Measurements from ENCODE around the gene SEMA4B.

SEMA4B gene

DNA sequence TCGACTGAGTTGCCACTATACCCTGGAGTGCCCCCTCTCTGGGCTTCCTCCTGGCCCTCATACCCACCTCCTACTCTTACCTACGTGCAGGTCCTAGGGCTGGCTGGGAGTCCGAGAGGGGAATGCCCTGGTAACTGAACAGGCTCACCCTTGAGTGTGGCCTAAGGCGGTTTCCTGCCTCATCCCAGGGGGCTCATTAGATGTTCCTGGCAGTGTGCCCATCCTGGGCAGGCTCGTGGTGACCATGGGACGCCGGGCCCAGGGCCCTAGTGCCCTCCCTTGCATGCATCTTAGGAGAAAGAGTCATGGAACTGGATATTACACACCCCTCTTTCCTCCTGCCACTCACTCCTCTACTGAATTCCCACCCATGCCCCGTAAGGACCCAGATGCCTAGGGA, 2.8 kb downstream of the SEMA4B start:
- DNase-seq (ENCODE audit: low spot score), result no peak
- TF ChIP-seq, protein P1, sequence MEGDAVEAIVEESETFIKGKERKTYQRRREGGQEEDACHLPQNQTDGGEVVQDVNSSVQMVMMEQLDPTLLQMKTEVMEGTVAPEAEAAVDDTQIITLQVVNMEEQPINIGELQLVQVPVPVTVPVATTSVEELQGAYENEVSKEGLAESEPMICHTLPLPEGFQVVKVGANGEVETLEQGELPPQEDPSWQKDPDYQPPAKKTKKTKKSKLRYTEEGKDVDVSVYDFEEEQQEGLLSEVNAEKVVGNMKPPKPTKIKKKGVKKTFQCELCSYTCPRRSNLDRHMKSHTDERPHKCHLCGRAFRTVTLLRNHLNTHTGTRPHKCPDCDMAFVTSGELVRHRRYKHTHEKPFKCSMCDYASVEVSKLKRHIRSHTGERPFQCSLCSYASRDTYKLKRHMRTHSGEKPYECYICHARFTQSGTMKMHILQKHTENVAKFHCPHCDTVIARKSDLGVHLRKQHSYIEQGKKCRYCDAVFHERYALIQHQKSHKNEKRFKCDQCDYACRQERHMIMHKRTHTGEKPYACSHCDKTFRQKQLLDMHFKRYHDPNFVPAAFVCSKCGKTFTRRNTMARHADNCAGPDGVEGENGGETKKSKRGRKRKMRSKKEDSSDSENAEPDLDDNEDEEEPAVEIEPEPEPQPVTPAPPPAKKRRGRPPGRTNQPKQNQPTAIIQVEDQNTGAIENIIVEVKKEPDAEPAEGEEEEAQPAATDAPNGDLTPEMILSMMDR (conservative IDR thresholded peaks at IDR 0.05; ENCODE audit: low read depth), result no peak
- ChIA-PET CTCF (no interaction called here), POLR2A (ENCODE audit: low non-redundant PET) (interaction anchor here (1.0 to 4.1 kb wide), 2 partner anchors 9 to 12 kb away, joined by 4 to 19 read pairs; no protein-coding TSS in a partner anchor)
- peak overlapping the region; percentile 100 for H3K27ac ChIP-seq

DNA sequence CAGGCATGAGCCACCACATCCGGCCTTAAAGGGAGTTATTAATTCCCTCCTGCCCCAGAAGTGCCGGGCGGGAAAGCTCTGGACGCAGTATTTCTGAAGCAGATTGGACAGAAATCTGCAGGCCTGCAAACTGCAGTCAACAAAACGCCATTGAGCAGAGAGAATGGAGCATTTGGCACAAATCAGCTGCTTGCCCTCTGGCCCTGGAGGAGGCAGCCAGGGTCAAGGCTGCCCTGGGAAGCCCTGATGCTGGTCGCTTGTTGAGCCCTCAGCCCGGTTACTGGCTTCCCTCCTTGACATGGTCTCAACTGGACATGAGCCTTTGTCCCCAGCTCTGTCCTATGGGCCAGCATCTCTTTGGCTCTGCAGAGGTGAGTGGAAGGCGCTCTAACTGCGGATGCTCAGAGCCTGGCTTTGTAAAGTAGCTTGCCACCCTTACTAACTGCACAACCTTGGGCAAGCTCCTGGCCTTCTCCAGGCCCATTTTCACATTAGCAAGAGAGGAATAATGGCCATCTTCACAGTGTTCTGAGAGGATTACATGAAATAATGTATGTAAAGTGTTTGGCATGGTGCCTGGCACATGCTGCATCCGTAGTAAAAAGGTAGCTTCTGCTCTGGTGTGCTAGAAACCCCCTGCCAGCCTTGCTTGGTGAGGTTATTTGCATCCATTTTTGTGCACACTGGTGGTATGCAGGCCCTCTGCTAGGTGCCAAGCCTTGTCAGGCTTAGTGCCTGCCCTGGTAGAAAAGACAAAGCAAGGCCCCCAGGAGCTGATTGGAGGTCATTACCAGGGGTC, 4.1 kb downstream of the SEMA4B start:
- peak overlapping the region; percentile 100 for H3K27ac ChIP-seq
- ChIA-PET CTCF (interaction anchor here (1.8 kb wide), 1 partner anchor 16 kb away, joined by 5 read pairs; no protein-coding TSS in a partner anchor), POLR2A (ENCODE audit: low non-redundant PET) (no interaction called here)
- no peak for DNase-seq (ENCODE audit: low spot score)
- TF ChIP-seq, protein P1 (conservative IDR thresholded peaks at IDR 0.05; ENCODE audit: low read depth), result no peak

- ChIA-PET CTCF (interaction anchor here (0.8 to 1.8 kb wide), 2 partner anchors 9 to 15 kb away, joined by 3 to 5 read pairs; no protein-coding TSS in a partner anchor), POLR2A (ENCODE audit: low non-redundant PET) (interaction anchor here (0.6 kb wide), 1 partner anchor 47 kb away, joined by 3 read pairs; no protein-coding TSS in a partner anchor)
- no peak for DNase-seq (ENCODE audit: low spot score)
- peak overlapping the region; percentile 100 for H3K27ac ChIP-seq
- TF ChIP-seq, protein P1 (conservative IDR thresholded peaks at IDR 0.05; ENCODE audit: low read depth), result no peak
These were observed 4.8 kb downstream of the SEMA4B start for GRCh38 chr15:90205886-90206285.

DNA sequence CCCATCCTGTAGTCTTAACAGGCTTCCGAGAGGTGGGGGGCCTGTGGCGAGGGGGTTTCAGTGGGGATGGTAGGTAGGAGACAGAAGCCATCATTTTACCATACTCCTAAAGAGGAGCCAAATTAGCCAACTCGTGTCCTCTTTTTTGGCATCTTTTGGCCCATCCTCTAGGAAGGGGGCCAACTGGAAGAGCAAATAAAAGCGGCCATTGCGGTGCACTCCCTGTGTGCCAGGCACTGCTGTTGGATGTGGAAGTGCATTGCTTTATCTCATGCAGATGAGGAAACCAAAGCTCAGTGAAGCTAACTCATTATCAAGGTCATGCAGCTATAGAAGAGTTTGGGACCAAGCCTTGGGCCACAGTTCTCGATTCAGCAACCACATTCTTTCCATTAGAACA, 6.1 kb downstream of the SEMA4B start:
- TF ChIP-seq, protein P1 (conservative IDR thresholded peaks at IDR 0.05; ENCODE audit: low read depth), result no peak
- CTCF ChIA-PET, result interaction anchor here (0.6 to 1.8 kb wide), 3 partner anchors 14 to 725 kb away, joined by 3 to 5 read pairs (median 4); partner anchors contain the start of gene HDDC3
- H3K27ac ChIP-seq, result peak overlapping the region; percentile 100
- no peak for DNase-seq (ENCODE audit: low spot score)
- POLR2A ChIA-PET (ENCODE audit: low non-redundant PET), result no interaction called here

DNA sequence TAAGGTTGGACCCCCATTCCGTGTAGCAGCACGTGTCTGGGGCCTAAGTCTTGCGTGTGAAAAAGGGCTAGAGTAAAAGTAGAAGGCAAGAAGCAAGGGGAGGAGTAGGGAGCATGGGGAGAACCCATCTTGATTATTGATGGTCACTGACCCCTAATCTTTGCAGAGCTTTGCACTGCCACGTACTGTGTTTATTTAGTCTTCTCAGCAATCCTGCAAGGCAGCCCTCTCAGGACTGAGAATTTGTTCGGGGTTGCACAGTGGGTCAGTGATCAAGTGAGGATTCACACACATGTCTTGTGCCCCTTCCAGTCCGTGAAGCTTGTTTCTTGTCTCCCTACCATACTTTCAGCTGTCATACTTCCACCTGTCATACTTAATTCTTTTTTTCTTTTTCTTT, 7.2 kb downstream of the SEMA4B start:
- H3K27ac ChIP-seq, result peak overlapping the region; percentile 100
- ChIA-PET CTCF (interaction anchor here (0.8 kb wide), 1 partner anchor 10 kb away, joined by 6 read pairs; no protein-coding TSS in a partner anchor), POLR2A (ENCODE audit: low non-redundant PET) (interaction anchor here (0.6 kb wide), 1 partner anchor 17 kb away, joined by 3 read pairs; no protein-coding TSS in a partner anchor)
- DNase-seq (ENCODE audit: low spot score), result no peak
- TF ChIP-seq, protein P1 (conservative IDR thresholded peaks at IDR 0.05; ENCODE audit: low read depth), result no peak

GRCh38 chr15:90209591-90209990, 8.5 kb downstream of the SEMA4B start:
- ChIA-PET POLR2A (ENCODE audit: low non-redundant PET) (no interaction called here), CTCF (no interaction called here)
- TF ChIP-seq, protein P1 (conservative IDR thresholded peaks at IDR 0.05; ENCODE audit: low read depth), result no peak
- DNase-seq (ENCODE audit: low spot score), result no peak
- H3K27ac ChIP-seq, result peak overlapping the region; percentile 100
